Lower lobe of right lung (tissue), 2 donors: ENCODE results near the gene PPIB. TPM values are rescaled to one million over a fixed set of nuclear protein-coding genes. Genes with fewer than 3 reads are reported as not detected.

Experiments used
- ATAC-seq, 2 donors: fragments of 200-7000 bp; cut with Tn5 transposase; one replicate each; pipeline ENCODE4 v1.9.1; 2020 to 2022; ENCODE audit warnings: mild to moderate bottlenecking in 2 of 2, moderate library complexity in 2 of 2
- DNase-seq: peaks from one replicate; pipeline ENCODE4 v3.0.0-alpha.2; 2020
- H3K27ac ChIP-seq: fragments of 200-600 bp; one replicate; pipeline ENCODE4 v1.8.0; 2022
- H3K27me3 ChIP-seq: fragments of 200-600 bp; one replicate; pipeline ENCODE4 v1.8.0; 2022; ENCODE audit warnings: low read depth
- H3K36me3 ChIP-seq: fragments of 200-600 bp; one replicate; pipeline ENCODE4 v1.8.0; 2022; ENCODE audit warnings: mild to moderate bottlenecking
- H3K4me1 ChIP-seq: fragments of 200-600 bp; one replicate; pipeline ENCODE4 v1.8.0; 2022
- H3K4me3 ChIP-seq: fragments of 200-600 bp; one replicate; pipeline ENCODE4 v1.8.0; 2022; ENCODE audit warnings: mild to moderate bottlenecking
- H3K9me3 ChIP-seq: fragments of 200-600 bp; one replicate; pipeline ENCODE4 v1.8.0; 2022
- intact Hi-C: fragments of 100-400 bp; cut with DNase I; formaldehyde crosslinking; loops from one replicate; pipeline ENCODE4 v1.11.0; 2022
- total RNA-seq: library from RNA; stranded (reverse); fragmentation: NEBNext Ultra II Directional; extraction: Animal tissue kit (Norgen Biotek cat#: 25700); gene quantifications from one replicate; pipeline ENCODE4 v1.2.1, GENCODE V29; 2021
- TF ChIP-seq, protein P1 (sequence below): fragments of 200-600 bp; IDR thresholded peaks from one replicate; pipeline ENCODE4 v1.8.0; 2022; ENCODE audit warnings: antibody characterized with exemption, mild to moderate bottlenecking
- donor health status: DM: no; HTN: yes; CAD: no; lungs with severe emphysema.

The PPIB gene
- total RNA-seq, 1 donor from 2014 or later, result 323 TPM

DNA sequence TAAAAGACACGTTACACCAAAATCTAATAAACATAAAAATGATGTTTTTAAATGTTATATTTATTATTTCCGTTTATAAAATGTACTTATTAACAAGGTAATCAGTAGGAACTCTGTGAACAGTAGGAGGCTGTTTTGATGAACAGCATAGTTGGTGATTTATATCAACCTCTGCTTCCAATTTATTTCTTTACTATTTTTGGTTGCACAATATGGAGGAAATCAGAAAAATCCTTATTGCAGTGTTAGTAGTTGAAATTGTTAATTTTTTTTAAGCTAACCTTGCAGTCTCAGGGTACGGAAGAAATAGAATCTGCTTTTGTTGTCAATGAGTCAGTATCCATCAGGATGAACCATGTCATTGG, 16.3 kb downstream of the PPIB start:
- Histone ChIP-seq H3K4me1 (peaks cover 18% of the 10 kb centered on the region), H3K36me3 (peaks cover 47% of the 10 kb centered on the region), H3K4me3 (no peak overlapping the region), H3K9me3 (no peaks in the 10 kb centered on the region), H3K27me3 (peaks cover 5% of the 10 kb centered on the region), H3K27ac (no peak overlapping the region)
- no peak for DNase-seq
- intact Hi-C loops, result no loop called here
- no peak for ATAC-seq
- TF ChIP-seq, protein P1, sequence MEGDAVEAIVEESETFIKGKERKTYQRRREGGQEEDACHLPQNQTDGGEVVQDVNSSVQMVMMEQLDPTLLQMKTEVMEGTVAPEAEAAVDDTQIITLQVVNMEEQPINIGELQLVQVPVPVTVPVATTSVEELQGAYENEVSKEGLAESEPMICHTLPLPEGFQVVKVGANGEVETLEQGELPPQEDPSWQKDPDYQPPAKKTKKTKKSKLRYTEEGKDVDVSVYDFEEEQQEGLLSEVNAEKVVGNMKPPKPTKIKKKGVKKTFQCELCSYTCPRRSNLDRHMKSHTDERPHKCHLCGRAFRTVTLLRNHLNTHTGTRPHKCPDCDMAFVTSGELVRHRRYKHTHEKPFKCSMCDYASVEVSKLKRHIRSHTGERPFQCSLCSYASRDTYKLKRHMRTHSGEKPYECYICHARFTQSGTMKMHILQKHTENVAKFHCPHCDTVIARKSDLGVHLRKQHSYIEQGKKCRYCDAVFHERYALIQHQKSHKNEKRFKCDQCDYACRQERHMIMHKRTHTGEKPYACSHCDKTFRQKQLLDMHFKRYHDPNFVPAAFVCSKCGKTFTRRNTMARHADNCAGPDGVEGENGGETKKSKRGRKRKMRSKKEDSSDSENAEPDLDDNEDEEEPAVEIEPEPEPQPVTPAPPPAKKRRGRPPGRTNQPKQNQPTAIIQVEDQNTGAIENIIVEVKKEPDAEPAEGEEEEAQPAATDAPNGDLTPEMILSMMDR, result no peak

DNA sequence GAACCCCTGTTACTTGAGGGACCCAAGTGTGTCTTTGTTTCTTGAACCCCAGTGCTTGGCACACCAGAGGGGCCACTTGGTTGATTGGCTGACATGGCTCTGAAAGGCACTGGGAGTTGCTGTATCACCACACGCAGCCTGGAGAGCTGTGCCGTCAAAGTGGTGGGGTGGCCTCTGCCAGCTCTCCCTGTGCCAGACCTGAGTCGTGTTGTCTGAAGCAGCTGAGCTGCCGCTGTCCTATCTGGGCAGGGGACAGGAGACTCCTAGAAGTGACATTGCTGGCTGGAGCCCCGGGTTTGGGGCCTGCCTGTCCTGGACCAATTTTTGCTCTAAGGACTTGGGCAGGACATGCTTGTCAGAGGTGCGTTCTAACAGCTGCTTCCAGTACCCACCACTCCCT, 16.8 kb downstream of the PPIB start:
- ATAC-seq (no peak), DNase-seq (no peak)
- intact Hi-C loops, result no loop called here

DNA sequence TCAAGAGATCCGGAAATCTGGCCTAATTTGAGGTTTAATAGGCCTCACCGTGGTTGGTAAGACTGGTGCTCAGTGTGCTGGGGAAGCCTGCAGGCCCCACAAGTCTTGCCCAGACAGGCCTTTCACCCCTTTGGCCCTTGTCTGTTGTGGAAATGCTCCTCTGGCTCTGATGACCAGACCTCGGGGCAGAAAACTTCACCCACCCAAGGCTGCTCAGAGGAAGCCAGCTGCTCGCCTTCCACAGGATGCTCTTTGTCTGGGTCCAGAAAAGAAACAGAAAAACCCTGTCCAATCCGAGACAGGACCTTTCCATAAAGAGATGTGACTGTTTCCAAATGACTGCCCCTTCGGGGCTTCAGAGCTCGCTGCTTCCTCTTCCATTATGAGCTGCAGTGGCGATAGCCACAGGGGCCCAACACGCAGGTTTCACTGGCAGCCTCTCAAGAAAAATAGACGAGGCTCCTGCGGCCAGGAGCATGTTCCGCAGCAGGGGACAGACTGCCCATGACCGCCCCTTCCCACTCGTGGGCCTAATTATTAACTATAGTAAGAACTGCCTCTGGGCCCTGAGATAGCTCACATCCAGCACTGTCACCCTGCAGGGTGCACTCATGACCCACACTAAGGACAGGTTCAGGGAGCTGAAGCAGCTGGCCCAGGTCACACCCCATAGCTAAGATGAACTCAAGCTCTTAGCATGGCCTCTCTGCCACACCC, 18.1 kb downstream of the PPIB start:
- ATAC-seq, result peak in 1 of 2 donors; percentile 34
- Histone ChIP-seq H3K4me1 (peaks cover 2% of the 10 kb centered on the region), H3K36me3 (peaks cover 58% of the 10 kb centered on the region)

More for the DNA sequence above, 16.8 kb downstream of the PPIB start:
- Histone ChIP-seq H3K9me3 (no peaks in the 10 kb centered on the region), H3K27ac (no peak overlapping the region), H3K4me3 (no peak overlapping the region), H3K36me3 (peaks cover 52% of the 10 kb centered on the region), H3K27me3 (peaks cover under 1% of the 10 kb centered on the region), H3K4me1 (peaks cover 14% of the 10 kb centered on the region)
- TF ChIP-seq, protein P1, result no peak

DNA sequence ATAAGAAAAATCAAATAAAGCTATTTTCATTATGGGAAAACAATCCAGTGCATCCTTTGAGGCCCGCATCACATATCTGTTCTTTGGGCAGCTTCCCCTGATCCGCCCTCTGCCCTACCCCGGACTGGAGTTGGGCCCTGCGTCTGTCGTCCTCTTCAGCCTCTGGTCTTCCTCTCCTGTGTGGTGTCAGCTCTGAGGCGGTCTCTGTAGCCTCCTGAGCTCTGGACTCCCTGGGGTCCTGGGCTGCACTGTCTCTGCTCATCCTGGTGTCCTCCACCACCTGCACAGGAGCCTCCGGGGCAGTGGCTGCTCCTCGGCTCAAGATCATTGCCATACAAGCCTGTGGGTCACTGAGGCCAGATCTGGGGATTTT, 18.6 kb downstream of the PPIB start:
- TF ChIP-seq, protein P1, result no peak
- intact Hi-C loops, result no loop called here
- no peak overlapping the region for H3K4me3 ChIP-seq
- H3K4me1 ChIP-seq, result no peaks in the 10 kb centered on the region
- ATAC-seq (no peak), DNase-seq (no peak)
- H3K36me3 ChIP-seq, result peaks cover 58% of the 10 kb centered on the region
- H3K27me3 ChIP-seq, result no peaks in the 10 kb centered on the region
- H3K27ac ChIP-seq, result no peak overlapping the region
- H3K9me3 ChIP-seq, result no peaks in the 10 kb centered on the region

More for the DNA sequence above, 18.1 kb downstream of the PPIB start:
- TF ChIP-seq, protein P1, result no peak
- intact Hi-C loops, result no loop called here
- Histone ChIP-seq H3K27me3 (no peaks in the 10 kb centered on the region), H3K27ac (no peak overlapping the region), H3K9me3 (no peaks in the 10 kb centered on the region), H3K4me3 (no peak overlapping the region)
- no peak for DNase-seq

DNA sequence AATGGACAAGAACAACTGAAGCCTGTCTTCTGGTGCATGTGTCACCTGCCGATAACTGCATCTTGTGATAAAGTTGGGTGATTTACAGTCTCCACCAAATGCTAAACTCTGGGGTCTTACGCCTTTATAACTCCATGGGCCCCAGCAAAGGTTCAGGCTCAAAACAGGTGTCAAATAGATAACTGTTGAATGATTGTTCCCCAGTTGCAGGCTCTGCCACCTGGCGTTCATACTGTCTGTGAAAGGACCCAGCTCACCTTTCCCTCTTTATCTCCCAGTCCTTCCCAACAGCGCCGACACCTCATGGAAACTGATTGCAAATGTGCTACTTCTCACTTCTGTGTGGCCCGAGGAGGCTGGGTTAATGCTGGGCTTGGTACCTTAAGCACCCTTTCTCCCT, 19.5 kb downstream of the PPIB start:
- TF ChIP-seq, protein P1, result no peak
- DNase-seq (no peak), ATAC-seq (no peak)
- no peaks in the 10 kb centered on the region for H3K27me3 ChIP-seq
- no peaks in the 10 kb centered on the region for H3K9me3 ChIP-seq
- no peak overlapping the region for H3K27ac ChIP-seq
- H3K4me3 ChIP-seq, result no peak overlapping the region
- peaks cover 64% of the 10 kb centered on the region for H3K36me3 ChIP-seq
- intact Hi-C loops, result no loop called here
- H3K4me1 ChIP-seq, result no peaks in the 10 kb centered on the region
